Uterus (tissue), 4 donors: ENCODE data around the gene TMEM238L. TPM values are rescaled to one million over a fixed set of nuclear protein-coding genes. Genes with fewer than 3 reads are reported as not detected.

Experiments
- DNase-seq, 2 donors: peaks; one replicate each; pipeline ENCODE4 v3.0.0-alpha.2; 2019 to 2020
- H3K27ac ChIP-seq, 2 donors: fragments of 200-600 bp; sonication (generic); 1 replicate in 1 of 2; 2 replicates in 1 of 2; pipeline ENCODE4 v1.5.1; 2016 to 2018
- H3K27me3 ChIP-seq, 2 donors: fragments of 200-600 bp; sonication (generic); one replicate each; pipeline ENCODE4 v1.5.1; 2018 to 2019; ENCODE audit warnings: control low read depth in 1 of 2
- H3K36me3 ChIP-seq, 2 donors: fragments of 200-600 bp; sonication (generic); one replicate each; pipeline ENCODE4 v1.5.1; 2019; ENCODE audit warnings: control low read depth in 1 of 2
- H3K4me1 ChIP-seq, 2 donors: fragments of 200-600 bp; sonication (generic); one replicate each; pipeline ENCODE4 v1.5.1; 2018 to 2019; ENCODE audit warnings: control low read depth in 1 of 2
- H3K4me3 ChIP-seq, 2 donors: fragments of 200-600 bp; sonication (generic); 1 replicate in 1 of 2; 2 replicates in 1 of 2; pipeline ENCODE4 v1.5.1; 2018 to 2019; ENCODE audit warnings: mild to moderate bottlenecking in 1 of 2
- H3K9me3 ChIP-seq, 2 donors: fragments of 200-600 bp; sonication (generic); one replicate each; pipeline ENCODE4 v1.5.1; 2019; ENCODE audit warnings: control low read depth in 1 of 2
- CTCF ChIP-seq, 4 experiments: fragments of 200-600 bp in 2 of 4; fragments of 450-650 bp in 2 of 4; sonication (generic) in 2 of 4; IDR thresholded peaks; one replicate each; pipeline ENCODE4 v1.5.1; 2016 to 2019; ENCODE audit warnings: antibody characterized with exemption in 4 of 4, mild to moderate bottlenecking in 2 of 4, moderate library complexity in 1 of 4
- POLR2A ChIP-seq, 2 donors: fragments of 450-650 bp; IDR thresholded peaks; one replicate each; pipeline ENCODE4 v1.6.1; 2016; ENCODE audit warnings: antibody characterized with exemption in 2 of 2, mild to moderate bottlenecking in 1 of 2, moderate library complexity in 1 of 2
- intact Hi-C: fragments of 100-400 bp; cut with DNase I; formaldehyde crosslinking; loops from one replicate; pipeline ENCODE4 v1.15.1; 2023; ENCODE audit warnings: low total_unique reads
- total RNA-seq, 4 donors: library from RNA; depleted of rRNA in 3 of 4; stranded (reverse); fragments of >200 nt in 3 of 4; gene quantifications; one replicate each; pipeline versions ENCODE4 v1.1.0 to v1.2.4, GENCODE V29; 2014 to 2023
- donor health status: DM: yes; HTN: yes; CAD: no.

The TMEM238L gene
- total RNA-seq, 4 donors from 2014 or later, result not detected

- H3K27me3 ChIP-seq, result no peaks in the 10 kb centered on the region
- no peak for TF ChIP-seq POLR2A (IDR thresholded peaks at IDR 0.05)
- TF ChIP-seq CTCF (IDR thresholded peaks at IDR 0.05), result no peak
- H3K36me3 ChIP-seq, result no peaks in the 10 kb centered on the region
- no peak for DNase-seq
- H3K4me3 ChIP-seq, result no peak overlapping the region
- H3K27ac ChIP-seq, result no peak overlapping the region
- intact Hi-C loops, result no loop called here
- peaks cover 0 to 5% of the 10 kb centered on the region in 2 donors for H3K4me1 ChIP-seq
- H3K9me3 ChIP-seq, result no peaks in the 10 kb centered on the region
These were observed 10.6 kb downstream of the TMEM238L start for GRCh38 chr17:10793256-10793655.

GRCh38 chr17:10792151-10792550 is 11.7 kb downstream of the TMEM238L start:
- DNase-seq, result no peak
- Histone ChIP-seq H3K9me3 (no peaks in the 10 kb centered on the region), H3K27me3 (no peaks in the 10 kb centered on the region), H3K4me1 (no peaks in the 10 kb centered on the region), H3K36me3 (no peaks in the 10 kb centered on the region), H3K4me3 (no peak overlapping the region), H3K27ac (no peak overlapping the region)
- TF ChIP-seq CTCF (IDR thresholded peaks at IDR 0.05) (no peak), POLR2A (IDR thresholded peaks at IDR 0.05) (no peak)
- intact Hi-C loops, result no loop called here

GRCh38 chr17:10790491-10791401 is 13.2 kb downstream of the TMEM238L start:
- TF ChIP-seq CTCF (IDR thresholded peaks at IDR 0.05), result no peak
- TF ChIP-seq POLR2A (IDR thresholded peaks at IDR 0.05), result no peak
- no peak overlapping the region for H3K27ac ChIP-seq
- DNase-seq, result no peak
- no peaks in the 10 kb centered on the region for H3K9me3 ChIP-seq
- no peaks in the 10 kb centered on the region for H3K27me3 ChIP-seq
- no peaks in the 10 kb centered on the region for H3K4me1 ChIP-seq
- intact Hi-C loops, result no loop called here
- no peaks in the 10 kb centered on the region for H3K36me3 ChIP-seq
- no peak overlapping the region for H3K4me3 ChIP-seq

GRCh38 chr17:10789694-10790271 is 14.1 kb downstream of the TMEM238L start:
- Histone ChIP-seq H3K27ac (no peak overlapping the region), H3K4me3 (no peak overlapping the region), H3K4me1 (no peaks in the 10 kb centered on the region), H3K9me3 (no peaks in the 10 kb centered on the region), H3K36me3 (no peaks in the 10 kb centered on the region), H3K27me3 (no peaks in the 10 kb centered on the region)
- intact Hi-C loops, result no loop called here
- TF ChIP-seq POLR2A (IDR thresholded peaks at IDR 0.05), result no peak
- TF ChIP-seq CTCF (IDR thresholded peaks at IDR 0.05), result no peak
- no peak for DNase-seq
